OCI-LY1 (cell line): Measurements from ENCODE around the gene GDPD2.

Experiments
- CTCF ChIP-seq: fragments of 200-600 bp; sonication (generic), shearing (Covaris generic); IDR thresholded peaks from 2 replicates; pipeline ENCODE4 v1.5.1; 2017; ENCODE audit warnings: mild to moderate bottlenecking, antibody characterized with exemption, low read length, moderate library complexity, mixed read lengths
- EZH2 ChIP-seq: fragments of 200-600 bp; sonication (generic), shearing (Covaris generic); IDR thresholded peaks from 2 replicates; pipeline ENCODE4 v1.8.0; 2017; ENCODE audit warnings: borderline replicate concordance, mixed run types, mild to moderate bottlenecking, antibody characterized with exemption, low read length, moderate library complexity, mixed read lengths

DNA sequence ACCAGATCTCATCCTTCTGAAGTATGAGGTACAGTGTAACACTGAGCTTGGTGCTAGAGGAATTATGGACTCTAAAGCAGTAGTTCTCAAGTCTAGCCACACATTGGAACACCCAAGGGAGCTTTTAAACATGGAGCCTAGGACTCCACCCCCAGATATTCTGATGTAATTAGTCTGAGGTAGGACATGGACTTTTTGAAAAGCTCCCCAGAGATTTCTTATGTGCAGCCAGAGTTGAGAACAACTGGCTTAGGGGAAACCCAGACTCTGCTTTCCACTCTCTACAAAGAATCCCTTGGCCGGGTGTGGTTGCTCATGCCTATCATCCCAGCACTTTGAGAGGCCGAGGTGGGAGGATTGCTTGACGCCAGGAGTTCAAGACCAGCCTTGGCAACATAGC lies 11.6 kb upstream of the GDPD2 start:
- TF ChIP-seq CTCF, result no peak
- no peak for TF ChIP-seq EZH2
